SK-N-SH (cell line): ENCODE data around the gene LTBP1. TPM values are rescaled to one million over a fixed set of nuclear protein-coding genes. Genes with fewer than 3 reads are reported as not detected.

Experiments used
- CHD2 ChIP-seq: fragments of 150-350 bp; IDR thresholded peaks from 2 replicates; pipeline ENCODE4 v1.6.1; 2018; ENCODE audit warnings: low read length; ENCODE audit not compliant: partially characterized antibody
- CTCF ChIP-seq: fragments of 200-600 bp; sonication (generic); IDR thresholded peaks from 2 replicates; pipeline ENCODE4 v1.6.1; 2017; ENCODE audit warnings: antibody characterized with exemption, mild to moderate bottlenecking, moderate library complexity
- FOSL2 ChIP-seq: IDR thresholded peaks from 2 replicates; pipeline ENCODE4 v1.4.0; 2012; ENCODE audit warnings: low read depth, mild to moderate bottlenecking, moderate library complexity, borderline replicate concordance
- FOXJ3 ChIP-seq: sonication (generic); formaldehyde crosslinking; IDR thresholded peaks from 2 replicates; pipeline ENCODE4 v1.5.1; 2020; ENCODE audit warnings: mild to moderate bottlenecking, missing genetic modification reagents
- FOXM1 ChIP-seq: IDR thresholded peaks from 2 replicates; pipeline ENCODE4 v1.4.0; 2012; ENCODE audit warnings: low read depth, mild to moderate bottlenecking
- GABPA ChIP-seq: IDR thresholded peaks from 2 replicates; pipeline ENCODE4 v1.4.0; 2012; ENCODE audit warnings: low read depth, mild to moderate bottlenecking
- IRF3 ChIP-seq: fragments of 150-350 bp; IDR thresholded peaks from 2 replicates; pipeline ENCODE4 v1.6.1; 2016; ENCODE audit warnings: mild to moderate bottlenecking, low read depth, low read length
- JUND ChIP-seq: IDR thresholded peaks from 2 replicates; pipeline ENCODE4 v1.4.0; 2012
- MXI1 ChIP-seq: IDR thresholded peaks from 2 replicates; pipeline ENCODE4 v1.6.1; 2012; ENCODE audit warnings: mild to moderate bottlenecking, low read depth, low read length, improper control_type of control experiment
- NFIC ChIP-seq: IDR thresholded peaks from 2 replicates; pipeline ENCODE4 v1.4.0; 2012; ENCODE audit warnings: borderline replicate concordance
- NRF1 ChIP-seq: IDR thresholded peaks from 2 replicates; pipeline ENCODE4 v1.6.1; 2012; ENCODE audit warnings: low read depth, mild to moderate bottlenecking, low read length
- POLR2AphosphoS5 ChIP-seq: IDR thresholded peaks from 2 replicates; pipeline ENCODE4 v1.6.1; 2012; ENCODE audit warnings: low read depth, low read length
- RCOR1 ChIP-seq: fragments of 150-350 bp; IDR thresholded peaks from 2 replicates; pipeline ENCODE4 v1.6.1; 2017; ENCODE audit warnings: antibody characterized with exemption, low read length
- RXRA ChIP-seq: IDR thresholded peaks from 2 replicates; pipeline ENCODE4 v1.4.0; 2012; ENCODE audit warnings: low read depth, mild to moderate bottlenecking, borderline replicate concordance
- SIN3A ChIP-seq: IDR thresholded peaks from 2 replicates; pipeline ENCODE4 v1.6.1; 2012; ENCODE audit warnings: low read depth, mild to moderate bottlenecking, low read length, moderate library complexity, borderline replicate concordance
- SMC3 ChIP-seq: IDR thresholded peaks from 2 replicates; pipeline ENCODE4 v1.6.1; 2012; ENCODE audit warnings: low read depth, low read length, improper control_type of control experiment
- TCF12 ChIP-seq: IDR thresholded peaks from 2 replicates; pipeline ENCODE4 v1.4.0; 2012
- YY1 ChIP-seq: IDR thresholded peaks from 2 replicates; pipeline ENCODE4 v1.4.0; 2012; ENCODE audit warnings: low read depth, mild to moderate bottlenecking
- polyA plus RNA-seq, 3 experiments: library from polyadenylated mRNA; depleted of rRNA; stranded (reverse); fragments of >200 nt; gene quantifications; 2 replicates each; pipeline ENCODE4 v1.2.3, GENCODE V29; 2012
- TF ChIP-seq, protein P1 (sequence below): IDR thresholded peaks from 2 replicates; pipeline ENCODE4 v1.4.0; 2012; ENCODE audit warnings: low read depth, borderline replicate concordance
- TF ChIP-seq, protein P2 (sequence below): IDR thresholded peaks from 2 replicates; pipeline ENCODE4 v1.4.0; 2012; ENCODE audit warnings: low read depth, borderline replicate concordance
- TF ChIP-seq, protein P3 (sequence below): IDR thresholded peaks from 2 replicates; pipeline ENCODE4 v1.4.0; 2012; ENCODE audit warnings: low read depth

The LTBP1 gene
- polyA plus RNA-seq, 1 of the 3 experiments (the other 2 are of a cell fraction): 467 TPM

- TF ChIP-seq FOXJ3 (CRISPR knock-in tag) (no peak), FOSL2 (no peak; the same call in 1 of the 2 replicates), NFIC (no peak), IRF3 (no peak), GABPA (no peak), SIN3A (no peak), SMC3 (no peak), RXRA (no peak), CTCF (no peak), JUND (peak; percentile 22; the same call in 1 of the 2 replicates), FOXM1 (0 out of 2 replicates have a peak, but pooled peaks have one; percentile 13), TCF12 (peak; percentile 91), MXI1 (no peak), CHD2 (no peak), YY1 (no peak), RCOR1 (no peak), NRF1 (no peak), POLR2AphosphoS5 (peak; percentile 38; the same call in 1 of the 2 replicates)
- TF ChIP-seq, protein P1, sequence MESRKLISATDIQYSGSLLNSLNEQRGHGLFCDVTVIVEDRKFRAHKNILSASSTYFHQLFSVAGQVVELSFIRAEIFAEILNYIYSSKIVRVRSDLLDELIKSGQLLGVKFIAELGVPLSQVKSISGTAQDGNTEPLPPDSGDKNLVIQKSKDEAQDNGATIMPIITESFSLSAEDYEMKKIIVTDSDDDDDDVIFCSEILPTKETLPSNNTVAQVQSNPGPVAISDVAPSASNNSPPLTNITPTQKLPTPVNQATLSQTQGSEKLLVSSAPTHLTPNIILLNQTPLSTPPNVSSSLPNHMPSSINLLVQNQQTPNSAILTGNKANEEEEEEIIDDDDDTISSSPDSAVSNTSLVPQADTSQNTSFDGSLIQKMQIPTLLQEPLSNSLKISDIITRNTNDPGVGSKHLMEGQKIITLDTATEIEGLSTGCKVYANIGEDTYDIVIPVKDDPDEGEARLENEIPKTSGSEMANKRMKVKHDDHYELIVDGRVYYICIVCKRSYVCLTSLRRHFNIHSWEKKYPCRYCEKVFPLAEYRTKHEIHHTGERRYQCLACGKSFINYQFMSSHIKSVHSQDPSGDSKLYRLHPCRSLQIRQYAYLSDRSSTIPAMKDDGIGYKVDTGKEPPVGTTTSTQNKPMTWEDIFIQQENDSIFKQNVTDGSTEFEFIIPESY: no peak
- TF ChIP-seq, protein P2, sequence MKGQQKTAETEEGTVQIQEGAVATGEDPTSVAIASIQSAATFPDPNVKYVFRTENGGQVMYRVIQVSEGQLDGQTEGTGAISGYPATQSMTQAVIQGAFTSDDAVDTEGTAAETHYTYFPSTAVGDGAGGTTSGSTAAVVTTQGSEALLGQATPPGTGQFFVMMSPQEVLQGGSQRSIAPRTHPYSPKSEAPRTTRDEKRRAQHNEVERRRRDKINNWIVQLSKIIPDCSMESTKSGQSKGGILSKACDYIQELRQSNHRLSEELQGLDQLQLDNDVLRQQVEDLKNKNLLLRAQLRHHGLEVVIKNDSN: no peak
- TF ChIP-seq, protein P3, sequence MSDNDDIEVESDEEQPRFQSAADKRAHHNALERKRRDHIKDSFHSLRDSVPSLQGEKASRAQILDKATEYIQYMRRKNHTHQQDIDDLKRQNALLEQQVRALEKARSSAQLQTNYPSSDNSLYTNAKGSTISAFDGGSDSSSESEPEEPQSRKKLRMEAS: no peak
These were observed 112.9 kb downstream of the LTBP1 start (continued) for GRCh38 chr2:33059471-33060156.
